ENCODE results near the gene CAMK1D.
"Not testable (repeated sequence)": the region's sequence is repeated elsewhere in the genome, so short reads cannot be mapped to it uniquely, and the experiment has no call there.

CAMK1D gene

DNA sequence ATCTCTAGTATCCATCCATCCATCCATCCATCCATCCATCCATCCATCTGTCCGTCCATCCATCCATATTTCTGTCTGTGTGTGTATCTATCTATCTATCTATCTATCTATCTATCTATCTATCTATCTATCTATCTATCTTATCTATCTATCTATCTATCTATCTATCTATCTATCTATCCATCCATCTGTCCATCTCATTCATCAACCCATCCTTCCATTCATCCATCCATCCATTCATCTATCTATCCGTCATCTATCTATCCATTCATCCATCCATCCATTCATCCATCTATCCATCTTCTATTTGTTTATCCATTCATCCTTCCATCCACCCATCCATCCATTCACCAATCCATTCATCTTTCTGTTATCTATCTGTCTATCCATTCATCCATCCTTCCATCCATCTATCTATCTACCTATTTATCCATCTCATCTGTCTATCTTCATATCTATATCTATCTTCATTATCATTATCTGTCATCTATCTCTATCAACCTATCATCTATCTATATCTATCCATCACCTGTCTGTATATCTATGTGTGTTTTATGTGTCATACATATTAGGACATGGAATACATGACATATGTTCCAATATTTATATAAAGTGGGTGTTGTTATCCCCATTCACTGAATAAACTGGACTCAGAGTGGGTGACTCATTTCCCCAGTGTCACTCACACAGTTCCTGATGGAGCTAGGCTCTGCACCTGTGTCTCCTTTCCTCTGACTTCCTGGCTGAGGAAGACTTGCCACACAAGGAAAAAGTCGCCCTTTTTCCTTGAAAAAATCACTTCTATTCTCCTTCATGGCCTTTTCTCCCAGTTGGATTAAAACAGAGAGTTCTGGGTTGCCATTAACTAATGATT, 452.1 kb downstream of the CAMK1D start:
- DNase-seq, result no peak

GRCh38 chr10:12803776-12804175, 454.4 kb downstream of the CAMK1D start:
- no peak for DNase-seq

DNA sequence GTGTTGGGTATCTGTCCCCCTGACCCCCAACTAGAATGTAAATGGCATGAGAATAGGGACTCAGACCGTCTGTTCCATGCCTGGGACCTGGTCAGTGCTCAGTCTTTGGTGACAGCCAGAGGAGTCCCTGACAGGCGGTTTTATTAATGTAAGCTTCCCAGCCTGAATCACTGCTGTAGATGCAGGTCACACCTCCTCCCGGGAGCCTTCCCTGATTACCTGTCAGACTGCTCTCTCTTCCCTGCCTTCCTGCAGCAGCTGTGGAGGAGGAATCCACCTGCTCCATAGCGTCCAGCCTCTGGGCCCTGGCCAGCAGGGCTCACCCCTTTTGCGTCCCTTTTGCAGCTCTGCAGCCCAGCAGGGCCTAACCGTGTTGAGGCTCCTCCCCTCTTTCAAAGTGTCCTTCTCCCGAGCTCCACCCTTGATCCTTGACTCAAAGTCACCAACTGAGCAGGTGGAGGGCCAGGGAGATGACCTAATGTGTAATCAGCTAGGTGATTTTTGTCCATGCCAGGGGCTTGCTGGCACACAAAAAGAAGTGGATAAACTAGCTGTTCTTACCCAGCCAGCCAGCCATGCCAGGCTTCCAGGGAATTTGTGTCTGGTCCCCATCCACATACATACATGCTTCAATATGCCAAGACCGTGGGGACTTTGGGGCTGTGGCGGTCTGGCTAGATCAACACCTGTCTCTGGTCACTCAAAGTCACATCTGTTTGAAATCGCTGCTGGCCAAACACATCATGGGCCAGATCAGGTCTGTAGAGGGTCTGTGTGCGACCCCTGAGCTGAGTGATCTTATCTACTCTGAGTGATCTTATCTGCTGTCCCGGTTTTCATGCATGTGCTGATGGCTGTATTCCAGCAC, 457.1 kb downstream of the CAMK1D start:
- DNase-seq, result no peak

- no peak for DNase-seq
These were observed 457.9 kb downstream of the CAMK1D start for GRCh38 chr10:12807096-12807755.

GRCh38 chr10:12808014-12808613, 458.8 kb downstream of the CAMK1D start:
- no peak for DNase-seq

- DNase-seq, result not testable (repeated sequence)
These were observed 460.7 kb downstream of the CAMK1D start for GRCh38 chr10:12810046-12810445.

- no peak for DNase-seq
These were observed 462.5 kb downstream of the CAMK1D start for GRCh38 chr10:12811826-12812225.

DNA sequence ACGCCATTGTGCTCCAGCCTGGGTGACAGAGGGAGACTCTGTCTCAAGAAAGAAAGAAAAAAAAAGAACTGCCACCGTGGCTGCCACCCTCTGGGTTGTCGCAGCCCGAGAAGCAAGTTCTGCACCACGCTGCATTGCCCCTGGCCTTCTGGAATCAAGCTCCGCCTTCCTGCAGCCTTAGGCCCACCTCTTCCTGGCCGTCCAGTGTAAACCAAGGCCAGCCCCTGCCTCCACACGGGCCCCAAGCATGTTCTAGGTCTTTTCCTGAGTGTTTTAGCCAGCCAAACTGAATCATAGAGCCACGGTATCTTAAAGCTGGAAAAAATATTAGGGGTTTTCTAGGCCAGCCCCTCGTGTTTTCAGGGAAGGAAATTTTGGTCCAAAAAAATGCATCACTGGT, 463.2 kb downstream of the CAMK1D start:
- no peak for DNase-seq

DNA sequence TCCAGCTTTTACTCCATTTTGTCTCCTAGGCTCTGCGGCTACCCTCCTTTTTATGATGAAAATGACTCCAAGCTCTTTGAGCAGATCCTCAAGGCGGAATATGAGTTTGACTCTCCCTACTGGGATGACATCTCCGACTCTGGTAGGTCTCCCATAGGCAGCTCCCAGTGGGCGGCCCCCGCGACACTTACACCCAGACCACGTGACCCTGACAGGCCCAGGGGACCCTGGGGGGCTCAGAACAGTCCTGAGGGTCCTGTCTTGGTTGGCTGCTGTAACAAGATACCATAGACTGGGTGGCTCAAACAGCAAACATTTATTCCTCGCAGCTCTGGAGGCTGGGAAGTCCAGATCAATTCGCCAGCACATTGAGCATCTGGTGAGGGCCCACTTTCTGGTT, 464.8 kb downstream of the CAMK1D start:
- no peak for DNase-seq

DNA sequence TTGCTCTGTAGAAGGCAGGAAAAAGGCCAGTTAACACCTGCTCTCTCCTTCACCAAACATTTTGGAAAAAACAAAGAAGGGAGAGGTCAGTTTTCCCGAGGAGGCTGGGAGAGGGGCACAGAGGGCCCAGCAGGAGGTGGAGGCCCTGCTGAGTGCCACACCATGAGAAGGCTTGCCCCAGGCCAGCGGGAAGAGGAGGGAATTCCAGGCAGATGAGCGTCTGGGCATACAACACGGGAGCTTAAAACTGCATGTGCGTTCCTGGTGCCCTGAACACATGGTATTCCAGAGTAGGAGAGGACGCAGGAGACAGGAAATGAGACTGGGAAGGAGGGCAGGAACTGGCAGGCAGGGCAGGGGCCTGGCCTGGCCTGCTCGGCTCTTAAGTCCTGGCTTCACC, 469.7 kb downstream of the CAMK1D start:
- no peak for DNase-seq

DNA sequence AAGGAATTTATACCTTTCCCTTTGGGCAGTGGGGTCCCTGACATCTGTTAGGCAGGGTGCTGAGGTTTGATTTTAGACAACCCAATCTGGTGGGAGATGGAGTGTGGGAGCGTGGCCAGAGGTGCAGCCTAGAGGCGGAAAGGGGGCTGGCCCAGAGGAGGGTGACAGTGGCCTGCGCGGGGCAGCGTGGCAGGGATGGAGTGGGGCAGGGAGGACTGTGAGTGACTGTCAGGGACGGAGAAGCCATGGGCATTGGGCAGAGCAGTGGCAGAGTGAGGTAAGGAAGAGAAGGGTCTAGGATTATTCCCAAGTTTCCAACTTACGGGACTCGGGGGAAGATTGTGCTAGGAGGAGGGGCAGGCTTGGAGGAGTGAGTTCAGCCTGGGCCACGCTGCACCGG, 470.3 kb downstream of the CAMK1D start:
- DNase-seq, result no peak

DNA sequence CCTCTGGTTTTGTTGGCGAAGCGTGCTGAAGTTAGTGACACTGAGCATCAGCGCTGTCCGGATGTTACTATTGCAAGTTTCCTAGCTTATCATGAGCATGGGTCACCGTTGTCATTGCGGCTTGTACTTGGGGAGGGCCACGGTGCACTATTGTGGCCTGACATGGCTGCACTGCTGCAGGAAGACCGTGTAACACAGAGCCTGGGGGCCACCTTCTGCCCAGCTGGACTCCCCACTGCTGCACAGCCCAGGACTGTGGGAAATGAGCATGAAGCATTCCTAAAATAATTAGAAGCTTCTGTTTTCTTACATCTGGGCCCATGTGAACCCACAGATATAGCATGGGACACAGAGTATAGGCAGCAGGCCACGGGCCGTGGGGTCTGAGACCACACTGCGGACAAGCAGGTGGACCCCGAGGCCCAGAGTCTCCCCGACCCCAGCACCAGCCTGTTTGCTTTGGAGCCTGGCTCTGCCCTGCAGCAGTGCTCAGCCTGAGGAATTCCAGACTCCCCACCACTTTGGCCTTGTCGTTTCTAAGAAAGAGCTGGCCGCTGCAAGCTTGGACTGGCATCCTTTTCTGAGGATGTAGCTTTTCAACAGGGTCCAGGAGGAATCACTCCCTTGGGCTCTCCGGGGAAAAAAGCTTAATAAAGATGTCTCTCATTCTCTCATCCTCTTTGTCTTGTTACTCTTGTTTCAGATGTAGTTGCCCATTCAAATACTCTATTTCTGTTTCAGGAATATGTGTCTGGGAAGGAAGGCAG, 473.0 kb downstream of the CAMK1D start:
- DNase-seq, result no peak

- no peak for DNase-seq
These were observed 473.5 kb downstream of the CAMK1D start for GRCh38 chr10:12822893-12823170.

GRCh38 chr10:12823328-12823727, 474.0 kb downstream of the CAMK1D start:
- no peak for DNase-seq

DNA sequence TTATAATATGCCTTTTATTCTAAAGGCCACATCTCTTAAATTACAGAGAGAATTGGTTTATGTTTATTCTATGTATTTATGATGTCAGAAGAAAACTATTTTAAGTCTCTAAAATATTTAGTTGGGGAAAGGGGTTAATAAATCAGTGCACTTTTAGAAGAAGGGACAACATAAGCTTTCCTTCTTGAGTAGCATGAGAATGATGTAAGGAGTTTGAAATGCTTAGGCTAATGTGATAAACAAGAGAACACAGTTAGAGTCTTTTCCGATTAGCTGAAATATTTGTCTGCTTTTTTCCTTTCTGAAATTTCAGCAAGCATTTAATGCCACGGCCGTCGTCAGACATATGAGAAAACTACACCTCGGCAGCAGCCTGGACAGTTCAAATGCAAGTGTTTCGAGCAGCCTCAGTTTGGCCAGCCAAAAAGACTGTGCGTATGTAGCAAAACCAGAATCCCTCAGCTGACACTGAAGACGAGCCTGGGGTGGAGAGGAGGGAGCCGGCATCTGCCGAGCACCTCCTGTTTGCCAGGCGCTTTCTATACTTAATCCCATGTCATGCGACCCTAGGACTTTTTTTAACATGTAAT, 476.0 kb downstream of the CAMK1D start:
- DNase-seq, result no peak

GRCh38 chr10:12826800-12827372, 477.5 kb downstream of the CAMK1D start:
- DNase-seq, result no peak

DNA sequence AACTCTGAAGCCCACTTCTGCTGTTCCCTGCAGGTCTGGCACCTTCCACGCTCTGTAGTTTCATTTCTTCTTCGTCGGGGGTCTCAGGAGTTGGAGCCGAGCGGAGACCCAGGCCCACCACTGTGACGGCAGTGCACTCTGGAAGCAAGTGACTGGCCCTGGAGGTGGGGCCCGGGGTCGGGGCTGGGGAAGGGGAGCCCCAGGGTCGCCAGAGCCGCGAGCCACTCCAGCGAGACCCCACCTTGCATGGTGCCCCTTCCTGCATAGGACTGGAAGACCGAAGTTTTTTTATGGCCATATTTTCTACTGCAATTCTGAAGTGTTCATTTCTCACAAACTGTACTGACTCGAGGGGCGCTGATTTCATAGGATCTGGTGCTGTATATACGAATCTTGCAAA, 479.4 kb downstream of the CAMK1D start:
- no peak for DNase-seq

DNA sequence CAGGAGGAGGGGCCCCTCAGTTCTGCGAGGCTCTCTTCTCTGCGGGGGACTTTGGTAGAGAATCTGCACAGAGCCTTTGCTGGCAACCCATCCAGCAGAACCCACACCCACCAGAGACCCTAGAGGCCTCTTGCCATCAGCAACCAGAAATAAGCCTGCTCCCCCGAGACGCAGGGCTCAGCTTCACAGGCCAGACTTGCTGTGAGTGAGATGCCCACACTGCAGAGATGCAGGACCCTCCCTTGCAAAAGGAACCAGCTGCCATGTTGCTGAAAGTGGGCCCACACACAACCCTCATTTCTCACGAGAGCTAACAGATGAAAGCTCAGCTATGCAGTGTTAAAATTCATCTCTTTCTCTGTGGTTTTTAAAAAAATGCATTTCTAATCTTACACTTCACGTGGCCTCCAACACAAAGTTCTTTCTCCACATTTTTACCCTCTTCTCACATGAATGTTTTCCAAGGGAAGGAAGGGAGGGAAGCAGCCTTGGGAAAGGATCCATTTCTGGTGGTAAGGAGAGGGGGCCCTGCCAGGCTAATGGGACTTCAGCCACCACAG, 480.6 kb downstream of the CAMK1D start:
- no peak for DNase-seq

DNA sequence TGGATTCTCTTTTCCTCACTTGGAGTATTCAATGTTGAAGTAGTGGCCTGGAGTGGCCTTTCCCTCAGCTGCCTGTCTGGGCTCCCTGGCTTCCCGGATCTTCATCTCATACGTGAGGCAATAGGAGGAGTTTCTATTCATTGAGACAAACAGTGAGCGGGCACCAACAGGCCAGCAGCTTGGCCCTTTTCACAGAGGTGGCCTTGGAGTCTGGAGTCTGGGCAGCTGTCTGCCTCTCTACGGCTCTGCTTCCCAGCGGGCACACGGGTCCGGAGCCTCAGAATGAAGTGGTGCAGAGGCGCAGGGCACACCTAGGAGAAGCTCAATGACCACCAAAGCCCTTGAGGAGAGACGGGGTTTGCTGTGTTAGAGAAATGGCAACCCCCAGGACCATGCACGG, 482.7 kb downstream of the CAMK1D start:
- no peak for DNase-seq

DNA sequence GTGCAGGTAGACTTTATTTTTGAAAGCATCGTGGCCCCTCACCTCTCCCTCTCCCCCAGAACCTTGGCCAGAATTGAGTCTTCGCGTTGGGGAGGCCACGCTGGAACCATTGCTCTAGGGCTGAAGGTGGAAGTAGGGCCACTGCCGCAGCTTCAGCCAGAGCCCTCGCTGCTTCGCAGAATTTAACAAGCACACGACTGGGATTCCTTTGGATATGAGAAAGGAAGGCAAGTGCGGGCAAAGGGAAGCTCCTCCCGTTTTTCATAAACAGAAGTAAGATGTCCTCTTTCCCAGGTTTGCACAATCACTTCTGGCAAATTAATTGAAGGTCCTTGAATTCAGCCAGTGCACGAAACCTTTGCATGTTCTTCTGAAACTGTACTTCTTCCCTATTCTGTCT, 484.1 kb downstream of the CAMK1D start:
- DNase-seq, result no peak

DNA sequence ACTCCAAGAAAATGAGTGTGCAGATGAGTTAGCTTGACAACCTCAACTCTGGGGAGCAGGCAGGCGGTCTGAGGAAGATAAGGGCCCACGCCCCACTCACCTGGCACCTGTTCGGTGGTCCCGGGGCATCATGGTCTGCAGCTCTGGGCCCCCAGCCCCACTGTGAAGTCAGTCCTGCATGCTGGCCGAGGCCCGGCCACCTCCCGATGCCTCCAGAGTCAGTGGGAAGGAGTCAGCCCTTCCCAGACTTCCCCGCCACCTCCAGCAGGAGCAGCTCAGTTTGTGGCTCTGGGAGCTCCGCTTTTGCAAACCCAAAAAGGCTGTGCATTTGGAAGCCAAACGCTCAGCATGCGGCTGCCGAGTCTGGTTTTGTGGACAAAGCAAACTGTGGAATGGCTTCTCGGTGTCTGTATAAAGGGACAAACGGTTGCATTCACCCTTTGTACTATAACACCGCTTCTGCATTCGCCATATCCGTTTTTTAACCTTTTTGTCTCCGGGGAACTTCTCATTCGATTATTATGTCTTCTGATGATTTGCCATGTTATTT, 484.8 kb downstream of the CAMK1D start:
- no peak for DNase-seq
